GM18858 (cell line): ENCODE data around the gene MYPN.
A peak's percentile ranks its signal among the peaks of the same experiment; 100 is the strongest.

Source experiments
- ATAC-seq: cut with Tn5 transposase; IDR thresholded peaks from one replicate; pipeline ENCODE4 v1.9.1; 2021; ENCODE audit not compliant: unreplicated experiment

MYPN gene

DNA sequence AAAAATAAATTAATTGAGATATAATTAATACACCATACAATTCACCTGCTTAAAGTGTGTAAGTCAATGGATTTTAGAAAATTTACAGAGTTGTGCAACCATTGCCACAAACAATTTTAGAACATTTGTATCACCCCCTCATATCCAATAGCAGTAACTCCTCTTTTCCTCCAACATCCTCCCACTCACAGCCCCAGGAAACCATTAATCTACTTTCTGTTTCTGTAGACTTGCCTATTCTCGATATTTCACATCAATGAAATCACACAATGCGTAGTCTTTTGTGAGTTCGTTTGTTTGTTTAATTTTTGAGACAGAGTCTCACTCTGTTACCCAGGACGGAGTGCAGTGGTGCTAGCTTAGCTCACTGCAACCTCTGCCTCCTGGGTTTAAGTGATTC, 20.5 kb upstream of the MYPN start:
- ATAC-seq: peak; percentile 44

DNA sequence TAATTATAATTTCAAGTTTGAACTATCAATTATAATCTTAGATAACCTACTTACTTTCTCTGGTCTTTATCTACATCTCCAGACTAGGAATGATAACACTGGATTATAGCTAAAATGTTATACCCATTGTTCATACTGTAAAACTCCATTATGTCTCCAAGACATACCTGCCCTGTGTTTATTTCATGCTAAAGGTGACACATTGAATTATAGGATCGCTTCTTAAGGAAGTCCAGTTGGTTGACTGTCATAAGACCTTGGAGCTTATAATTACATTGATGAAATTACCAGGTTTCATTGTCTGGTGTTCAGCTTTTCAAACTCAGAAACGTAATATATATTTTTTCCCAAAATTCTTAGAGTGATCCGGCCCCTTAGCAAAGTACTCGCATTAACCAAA, 18.7 kb upstream of the MYPN start:
- no peak for ATAC-seq

DNA sequence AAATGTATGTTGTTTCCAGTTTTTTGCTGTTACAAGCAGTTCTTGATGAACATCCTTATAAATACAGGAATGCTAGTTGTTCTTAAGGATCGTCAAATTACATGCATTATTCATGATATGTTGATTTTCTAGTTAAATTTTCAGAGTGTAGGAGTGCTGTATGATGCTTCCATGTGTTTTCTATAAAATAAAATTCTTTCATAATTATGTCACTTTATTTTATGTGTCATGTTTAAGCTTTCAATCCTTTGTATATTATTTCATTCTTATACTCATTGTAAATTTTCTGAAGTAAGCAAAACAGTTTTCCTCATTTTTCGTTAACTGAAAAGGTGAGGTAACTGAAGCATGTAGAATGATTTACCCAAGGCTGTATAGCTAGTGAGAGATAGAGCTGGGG, 16.8 kb upstream of the MYPN start:
- ATAC-seq: no peak

GRCh38 chr10:68095153-68095552, 14.1 kb upstream of the MYPN start:
- no peak for ATAC-seq

- no peak for ATAC-seq
Measured at GRCh38 chr10:68096913-68097516, 12.3 kb upstream of the MYPN start.

GRCh38 chr10:68099736-68100135, 9.6 kb upstream of the MYPN start:
- no peak for ATAC-seq

- no peak for ATAC-seq
Measured at GRCh38 chr10:68101066-68101465, 8.2 kb upstream of the MYPN start.

GRCh38 chr10:68103261-68103878, 5.9 kb upstream of the MYPN start:
- ATAC-seq: no peak

- no peak for ATAC-seq
Measured at GRCh38 chr10:68103901-68104300, 5.4 kb upstream of the MYPN start.

- ATAC-seq: no peak
Measured at GRCh38 chr10:68105820-68106219, 3.5 kb upstream of the MYPN start.

GRCh38 chr10:68106656-68107055, 2.6 kb upstream of the MYPN start:
- no peak for ATAC-seq

GRCh38 chr10:68107651-68108050, 1.6 kb upstream of the MYPN start:
- ATAC-seq: no peak

GRCh38 chr10:68108051-68108450, 1.2 kb upstream of the MYPN start:
- ATAC-seq: no peak

DNA sequence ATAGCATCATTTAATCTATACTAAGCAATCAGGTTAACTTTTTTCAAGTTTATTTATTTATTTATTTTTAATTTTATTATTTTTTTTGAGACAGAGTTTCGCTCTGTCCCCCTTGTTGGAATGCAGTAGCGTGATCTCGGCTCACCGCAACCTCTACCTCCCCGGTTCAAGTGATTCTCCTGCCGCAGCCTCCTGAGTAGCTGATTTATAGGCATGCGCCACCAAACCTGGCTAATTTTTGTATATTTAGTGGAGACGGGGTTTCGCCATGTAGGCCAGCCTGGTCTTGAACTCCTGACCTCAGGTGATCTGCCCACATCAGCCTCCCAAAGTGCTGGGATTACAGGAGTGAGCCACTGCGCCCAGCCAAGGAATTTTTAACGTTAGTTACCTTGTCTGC, 635 bp upstream of the MYPN start:
- no peak for ATAC-seq

DNA sequence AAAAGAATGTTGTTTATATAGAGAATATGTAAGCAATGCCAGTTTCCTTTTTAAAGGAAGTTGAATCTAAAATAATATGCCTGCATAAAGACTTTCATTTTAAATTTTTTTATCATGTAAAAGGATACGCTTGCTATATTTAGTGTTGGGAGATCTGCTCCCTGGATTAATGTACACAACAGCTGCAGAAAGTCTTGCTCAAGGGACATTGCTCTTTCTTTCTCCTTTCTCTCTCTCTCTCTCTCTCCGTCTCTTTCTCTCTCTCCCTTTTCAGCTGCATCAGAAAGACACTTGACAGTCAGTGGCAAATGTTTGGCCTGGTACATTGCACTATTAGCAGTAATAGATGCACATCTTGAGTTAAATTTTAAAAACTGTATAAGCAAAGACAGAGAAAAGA, 739 bp downstream of the MYPN start:
- ATAC-seq: no peak

GRCh38 chr10:68111584-68111983, 2.3 kb downstream of the MYPN start:
- no peak for ATAC-seq

DNA sequence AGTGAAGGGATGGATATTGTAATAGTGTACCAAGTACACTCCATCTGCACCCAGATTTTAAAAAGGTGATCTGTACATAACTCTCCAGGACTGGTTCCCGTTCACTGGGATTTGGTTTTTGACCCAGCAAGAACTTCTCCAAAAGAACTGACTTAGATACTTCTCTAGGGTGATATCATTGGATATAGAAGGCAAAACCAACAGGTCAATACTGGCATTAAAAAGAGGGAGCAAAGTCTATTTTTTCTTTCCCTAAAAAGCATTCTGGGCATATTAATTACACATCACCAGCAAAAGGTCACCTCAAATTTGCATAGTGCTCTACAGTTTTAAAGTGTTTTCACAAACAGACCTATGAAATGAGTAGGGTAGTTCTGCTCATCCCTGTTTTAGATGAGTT, 3.5 kb downstream of the MYPN start:
- no peak for ATAC-seq

DNA sequence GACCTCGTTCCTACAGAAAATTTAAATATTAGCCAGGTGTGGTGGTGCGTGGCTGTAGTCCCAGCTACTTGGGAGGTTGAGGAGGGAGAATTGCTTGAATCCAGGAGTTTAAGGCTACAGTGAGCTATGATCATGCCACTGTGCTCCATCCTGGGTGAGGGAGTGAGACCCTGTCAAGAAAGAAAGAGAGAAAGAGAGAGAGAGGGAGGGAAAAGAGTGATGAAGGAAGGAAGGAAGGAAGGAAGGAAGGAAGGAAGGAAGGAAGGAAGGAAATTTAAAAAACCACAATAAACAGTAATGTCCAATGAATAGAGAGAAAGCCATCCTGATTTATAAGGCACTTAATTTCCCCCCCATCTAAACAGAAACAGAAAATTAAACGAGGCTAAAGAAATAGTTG, 9.4 kb downstream of the MYPN start:
- ATAC-seq: no peak

GRCh38 chr10:68121020-68121743, 11.9 kb downstream of the MYPN start:
- ATAC-seq: no peak

GRCh38 chr10:68121852-68122251, 12.6 kb downstream of the MYPN start:
- ATAC-seq: no peak

GRCh38 chr10:68124718-68125117, 15.4 kb downstream of the MYPN start:
- ATAC-seq: no peak

DNA sequence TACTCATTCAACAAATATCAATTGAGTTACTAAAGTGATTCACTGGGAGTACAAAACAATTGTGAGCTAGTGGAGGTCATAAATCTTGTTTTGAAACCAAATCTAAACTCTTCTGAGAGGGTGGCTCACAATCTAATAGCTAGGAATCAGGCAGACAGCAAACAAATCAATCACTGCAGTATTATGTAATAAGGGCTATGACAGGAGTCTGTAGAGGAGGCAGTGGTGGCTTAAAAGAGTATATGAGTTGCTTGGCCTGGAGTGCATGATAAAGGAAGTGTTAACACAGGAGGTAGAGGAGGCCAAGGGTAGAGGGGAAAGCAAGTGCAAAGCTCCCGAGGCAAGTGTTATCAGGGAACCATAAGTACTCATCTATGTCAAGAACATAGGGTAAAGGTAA, 16.5 kb downstream of the MYPN start:
- ATAC-seq: no peak

DNA sequence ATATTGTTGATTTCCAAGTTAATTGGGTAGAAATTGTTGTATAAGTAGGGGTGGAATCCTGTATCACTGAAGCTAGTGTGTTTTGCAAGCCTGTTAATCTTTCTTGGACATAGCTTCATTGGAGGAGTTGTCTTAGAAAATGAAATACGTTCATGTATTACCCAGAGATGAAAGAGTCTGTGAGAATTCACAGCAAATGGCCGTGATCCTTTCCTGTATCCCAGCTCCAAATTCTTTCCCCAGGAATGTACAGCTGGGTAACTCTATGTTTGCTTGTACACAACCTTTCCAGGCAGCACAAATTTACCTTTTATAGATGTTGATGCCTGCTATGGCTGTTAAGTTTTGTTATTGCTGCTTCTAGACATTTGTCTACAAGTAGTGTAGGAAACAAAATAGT, 18.7 kb downstream of the MYPN start:
- ATAC-seq: no peak
